ENCODE data around the gene POGZ. TPM values are rescaled to one million over a fixed set of nuclear protein-coding genes. Genes with fewer than 3 reads are reported as not detected.
A peak's percentile ranks its signal among the peaks of the same experiment; 100 is the strongest.

POGZ gene, protein sequence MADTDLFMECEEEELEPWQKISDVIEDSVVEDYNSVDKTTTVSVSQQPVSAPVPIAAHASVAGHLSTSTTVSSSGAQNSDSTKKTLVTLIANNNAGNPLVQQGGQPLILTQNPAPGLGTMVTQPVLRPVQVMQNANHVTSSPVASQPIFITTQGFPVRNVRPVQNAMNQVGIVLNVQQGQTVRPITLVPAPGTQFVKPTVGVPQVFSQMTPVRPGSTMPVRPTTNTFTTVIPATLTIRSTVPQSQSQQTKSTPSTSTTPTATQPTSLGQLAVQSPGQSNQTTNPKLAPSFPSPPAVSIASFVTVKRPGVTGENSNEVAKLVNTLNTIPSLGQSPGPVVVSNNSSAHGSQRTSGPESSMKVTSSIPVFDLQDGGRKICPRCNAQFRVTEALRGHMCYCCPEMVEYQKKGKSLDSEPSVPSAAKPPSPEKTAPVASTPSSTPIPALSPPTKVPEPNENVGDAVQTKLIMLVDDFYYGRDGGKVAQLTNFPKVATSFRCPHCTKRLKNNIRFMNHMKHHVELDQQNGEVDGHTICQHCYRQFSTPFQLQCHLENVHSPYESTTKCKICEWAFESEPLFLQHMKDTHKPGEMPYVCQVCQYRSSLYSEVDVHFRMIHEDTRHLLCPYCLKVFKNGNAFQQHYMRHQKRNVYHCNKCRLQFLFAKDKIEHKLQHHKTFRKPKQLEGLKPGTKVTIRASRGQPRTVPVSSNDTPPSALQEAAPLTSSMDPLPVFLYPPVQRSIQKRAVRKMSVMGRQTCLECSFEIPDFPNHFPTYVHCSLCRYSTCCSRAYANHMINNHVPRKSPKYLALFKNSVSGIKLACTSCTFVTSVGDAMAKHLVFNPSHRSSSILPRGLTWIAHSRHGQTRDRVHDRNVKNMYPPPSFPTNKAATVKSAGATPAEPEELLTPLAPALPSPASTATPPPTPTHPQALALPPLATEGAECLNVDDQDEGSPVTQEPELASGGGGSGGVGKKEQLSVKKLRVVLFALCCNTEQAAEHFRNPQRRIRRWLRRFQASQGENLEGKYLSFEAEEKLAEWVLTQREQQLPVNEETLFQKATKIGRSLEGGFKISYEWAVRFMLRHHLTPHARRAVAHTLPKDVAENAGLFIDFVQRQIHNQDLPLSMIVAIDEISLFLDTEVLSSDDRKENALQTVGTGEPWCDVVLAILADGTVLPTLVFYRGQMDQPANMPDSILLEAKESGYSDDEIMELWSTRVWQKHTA (N-terminal part only)
- total RNA-seq = 165 TPM

DNA sequence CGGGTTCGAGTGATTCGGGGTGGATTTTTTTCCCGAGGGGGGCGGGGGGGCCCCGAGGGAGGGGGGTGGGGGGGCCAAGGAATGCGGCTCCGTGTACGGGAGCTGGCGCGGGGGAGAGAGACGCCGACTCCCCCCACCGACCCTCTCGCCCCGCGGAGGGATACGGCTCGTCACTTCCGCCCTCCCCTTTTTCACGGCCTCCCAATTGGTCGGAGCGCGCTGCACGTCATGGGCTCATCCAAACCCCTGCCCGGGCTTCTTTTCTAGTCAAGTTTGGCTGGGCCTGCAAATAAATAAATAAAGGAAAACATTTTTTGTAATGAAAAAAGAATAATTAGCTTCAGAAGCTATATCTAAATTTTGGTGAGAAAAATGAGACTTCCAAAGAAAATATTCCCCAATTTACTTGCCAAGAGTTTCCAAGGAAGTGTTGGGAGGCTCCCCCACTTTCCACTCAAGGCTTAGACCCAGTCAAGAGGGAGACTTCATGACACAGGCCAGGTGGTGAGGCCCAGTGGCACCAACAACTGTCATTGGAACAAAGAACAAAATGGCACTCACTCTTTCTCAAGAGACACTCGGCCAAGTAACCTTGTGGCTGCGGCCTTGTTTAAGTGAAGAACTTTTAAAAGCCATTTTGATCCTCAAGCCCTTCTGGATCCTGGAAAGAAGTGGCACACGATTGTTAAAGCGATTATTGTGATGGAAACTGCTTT is at the start of gene POGZ:
Gene POGZ (minus strand): TSS at position 164 of the 716 bp plus-strand sequence. CDS start 17,290 bp downstream, outside the sequence.
- ATAC-seq (peak; percentile 97), DNase-seq (ENCODE audit: low spot score) (peak; percentile 98)
- intact Hi-C loops (cut with DNase I) = no loop called here

DNA sequence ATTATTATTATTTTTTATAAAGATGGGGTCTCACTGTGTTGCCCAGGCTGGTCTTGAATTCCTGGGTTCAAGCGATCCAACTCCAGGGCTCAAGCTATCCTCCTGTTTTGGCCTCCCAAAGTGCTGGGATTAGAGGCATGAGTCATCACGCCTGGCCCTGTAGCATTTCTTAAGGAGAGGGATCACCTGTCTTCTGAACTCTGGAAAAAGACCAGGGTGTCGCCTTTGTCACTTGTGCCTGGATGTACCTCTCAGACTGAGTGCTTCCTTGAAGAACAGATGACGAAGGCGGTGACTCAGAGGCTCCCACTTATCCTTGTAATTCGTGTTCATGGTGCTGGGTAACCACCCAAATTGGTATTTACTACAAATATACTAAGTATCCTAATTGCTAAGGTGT is 49.5 kb upstream of the POGZ start:
- ATAC-seq (no peak), DNase-seq (ENCODE audit: low spot score) (no peak)
- intact Hi-C loops (cut with DNase I) = no loop called here

DNA sequence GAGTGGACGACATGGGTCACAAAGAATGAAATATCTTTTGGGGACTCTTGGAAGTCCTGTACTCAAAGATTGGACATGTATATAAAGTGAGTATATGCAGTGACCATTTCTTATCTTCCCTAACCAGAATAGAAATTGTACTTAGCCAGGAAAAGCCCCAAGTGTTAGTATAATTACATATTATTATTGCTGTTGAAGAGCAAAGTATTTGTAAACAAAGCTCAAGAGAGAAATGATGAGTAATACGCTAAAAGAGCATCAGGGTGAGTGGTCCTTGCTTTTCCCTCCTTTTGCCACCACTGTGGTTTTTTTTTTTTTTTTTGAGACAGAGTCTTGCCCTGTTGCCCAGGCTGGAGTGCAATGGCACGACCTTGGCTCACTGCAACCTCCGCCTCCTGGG is 45.5 kb upstream of the POGZ start:
- DNase-seq (ENCODE audit: low spot score) (no peak), ATAC-seq (no peak)
- intact Hi-C loops (cut with DNase I) = no loop called here

DNA sequence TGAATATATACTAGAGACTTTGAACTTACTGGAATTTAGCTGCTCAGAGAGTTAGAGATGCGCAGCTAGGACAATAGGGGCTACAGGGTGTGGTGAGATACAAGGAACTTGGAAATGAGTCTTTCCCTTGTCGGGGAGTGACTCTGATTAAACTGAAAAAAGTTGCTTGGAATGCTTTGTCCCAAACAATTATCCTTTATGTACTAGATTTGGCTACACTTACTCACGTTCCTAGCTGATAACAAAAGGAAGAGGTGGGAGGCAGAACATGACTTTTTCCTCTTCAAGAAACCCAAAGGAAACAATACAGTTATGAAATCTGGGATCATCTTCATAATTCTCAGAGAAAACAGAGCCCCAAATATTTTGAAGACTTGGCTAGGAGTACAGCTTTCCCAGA is 45.0 kb upstream of the POGZ start:
- ATAC-seq (no peak), DNase-seq (ENCODE audit: low spot score) (no peak)
- intact Hi-C loops (cut with DNase I) = no loop called here

DNA sequence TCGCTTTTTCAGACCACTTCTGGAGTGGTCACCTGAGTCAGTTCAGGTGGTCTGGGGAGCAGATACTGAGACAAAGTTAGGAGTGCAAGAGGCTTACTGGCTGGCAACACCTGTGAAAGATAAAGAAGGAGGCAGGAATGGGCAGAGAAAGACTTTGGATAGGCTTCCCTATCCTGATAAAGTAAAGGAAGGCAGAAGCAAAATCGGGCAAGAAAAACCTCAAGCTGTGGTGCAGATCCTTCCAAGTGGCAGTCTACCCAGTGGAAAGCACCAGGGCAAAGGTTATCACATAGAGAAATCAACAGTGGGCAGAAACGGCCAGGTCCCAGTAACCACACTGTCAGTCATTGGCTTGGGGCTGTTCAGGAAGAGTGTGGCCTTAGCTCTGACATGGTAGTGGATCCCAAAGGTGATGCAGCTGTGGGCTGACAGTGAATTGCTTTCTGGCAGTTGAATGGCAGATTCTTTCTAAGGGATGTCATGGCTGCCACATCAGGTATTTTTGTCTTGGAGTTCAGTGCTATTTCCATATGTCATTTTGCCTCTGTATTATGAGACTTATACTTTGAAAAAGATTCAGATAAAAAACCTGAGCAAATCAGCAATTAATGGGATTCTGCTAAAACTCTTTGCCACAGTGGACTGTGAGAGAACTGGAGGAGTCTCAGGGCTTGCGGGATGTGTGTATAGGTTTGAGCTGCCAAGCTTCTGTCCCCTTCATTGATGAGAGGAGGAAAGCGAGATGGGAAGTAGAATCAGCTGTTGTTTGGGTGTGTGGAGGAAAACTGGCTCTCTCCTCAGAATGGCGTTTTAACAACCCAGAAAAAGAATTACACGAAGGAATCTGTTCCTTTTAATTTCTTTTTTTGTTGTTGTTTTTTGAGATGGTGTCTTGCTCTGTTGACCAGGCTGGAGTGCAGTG is 43.8 kb upstream of the POGZ start:
- intact Hi-C loops (cut with DNase I) = no loop called here
- no peak for ATAC-seq
- no peak for DNase-seq (ENCODE audit: low spot score)

DNA sequence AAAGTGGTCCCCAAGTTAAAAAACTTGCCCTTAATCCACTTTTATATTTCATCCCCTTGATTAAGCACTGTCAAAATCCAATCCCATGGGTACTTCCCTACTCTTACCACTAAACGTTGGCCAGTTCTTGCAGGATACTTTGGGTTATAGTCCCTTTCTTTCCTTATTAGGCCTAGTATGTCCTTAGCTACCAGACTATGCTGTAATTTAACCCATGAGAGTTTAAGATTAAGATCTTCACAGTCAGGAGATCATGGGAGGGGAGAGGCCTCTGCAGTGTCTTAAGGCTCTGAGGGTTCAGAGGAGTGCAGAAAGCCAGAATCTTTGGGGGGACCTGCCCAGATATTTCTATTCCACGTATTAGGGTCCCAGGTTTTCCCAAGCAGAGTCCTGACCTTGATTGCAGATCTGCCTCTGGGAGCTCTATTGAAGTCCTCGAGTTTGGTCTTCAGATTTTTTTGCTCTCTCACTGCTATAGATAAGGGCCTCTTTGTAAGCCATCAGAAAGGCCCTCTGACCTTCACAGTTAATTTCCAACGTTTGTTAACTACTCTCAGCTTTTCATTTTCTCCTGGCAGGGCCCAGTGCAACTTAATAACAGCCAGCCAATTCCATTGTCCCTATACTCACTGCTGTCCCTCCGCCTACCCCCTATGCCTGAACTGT is 42.9 kb upstream of the POGZ start:
- no peak for ATAC-seq
- DNase-seq (ENCODE audit: low spot score) = no peak
- intact Hi-C loops (cut with DNase I) = no loop called here

DNA sequence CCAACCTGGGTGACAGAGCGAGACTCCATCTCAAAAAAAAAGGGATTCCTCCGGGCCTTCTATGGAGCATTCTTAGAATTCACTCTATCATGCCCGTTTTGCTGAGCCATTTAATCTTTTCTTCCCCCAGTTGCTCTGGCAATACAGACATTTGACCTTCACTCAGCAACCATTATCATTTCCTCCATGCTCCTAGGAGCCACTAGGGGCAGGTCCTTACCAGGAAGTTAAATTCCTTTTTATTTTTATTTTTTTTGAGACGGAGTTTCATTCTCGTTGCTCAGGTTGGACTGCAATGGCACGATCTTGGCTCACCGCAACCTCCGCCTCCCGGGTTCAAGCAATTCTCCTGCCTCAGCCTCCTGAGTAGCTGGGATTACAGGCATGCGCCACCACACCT is 42.2 kb upstream of the POGZ start:
- DNase-seq (ENCODE audit: low spot score) (no peak), ATAC-seq (no peak)
- intact Hi-C loops (cut with DNase I) = no loop called here

DNA sequence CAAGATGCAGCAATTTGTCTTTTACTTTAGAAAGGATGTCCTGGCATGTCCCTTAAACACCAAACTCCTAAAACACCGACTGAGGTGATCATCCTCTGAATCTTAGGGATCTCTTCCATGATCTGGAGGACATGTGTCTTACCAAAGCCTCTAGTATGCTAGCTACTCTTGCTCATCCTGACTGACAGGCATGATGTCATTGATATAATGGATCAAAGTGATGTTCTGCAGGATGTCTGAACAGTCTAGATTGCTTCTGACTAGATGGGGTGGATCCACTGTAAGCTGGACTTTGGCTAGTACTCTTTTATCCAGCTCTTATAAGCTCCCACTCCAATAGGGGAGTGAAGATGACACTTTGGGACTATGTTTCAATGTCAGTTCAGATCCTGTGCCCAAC is 40.6 kb upstream of the POGZ start:
- no peak for ATAC-seq
- DNase-seq (ENCODE audit: low spot score) = no peak
- intact Hi-C loops (cut with DNase I) = no loop called here

DNA sequence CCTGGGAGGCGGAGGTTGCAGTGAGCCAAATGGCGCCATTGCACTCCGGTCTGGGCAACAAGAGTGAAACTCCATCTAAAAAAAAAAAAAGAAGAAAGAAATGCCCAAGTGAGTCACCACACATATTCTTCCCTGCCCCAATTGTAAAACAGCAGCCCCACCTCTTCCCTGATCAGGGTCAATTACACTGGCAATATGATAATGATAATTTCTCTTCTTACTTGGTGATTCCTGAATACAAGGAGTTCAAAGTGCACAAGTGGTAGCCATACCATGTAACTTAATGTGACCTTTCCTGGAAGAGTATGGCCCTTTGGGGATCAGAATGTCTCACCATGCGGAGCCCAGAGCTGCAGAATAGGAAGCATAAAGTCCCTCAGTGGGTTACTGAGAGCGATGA is 40.1 kb upstream of the POGZ start:
- intact Hi-C loops (cut with DNase I) = no loop called here
- ATAC-seq (no peak), DNase-seq (ENCODE audit: low spot score) (no peak)

DNA sequence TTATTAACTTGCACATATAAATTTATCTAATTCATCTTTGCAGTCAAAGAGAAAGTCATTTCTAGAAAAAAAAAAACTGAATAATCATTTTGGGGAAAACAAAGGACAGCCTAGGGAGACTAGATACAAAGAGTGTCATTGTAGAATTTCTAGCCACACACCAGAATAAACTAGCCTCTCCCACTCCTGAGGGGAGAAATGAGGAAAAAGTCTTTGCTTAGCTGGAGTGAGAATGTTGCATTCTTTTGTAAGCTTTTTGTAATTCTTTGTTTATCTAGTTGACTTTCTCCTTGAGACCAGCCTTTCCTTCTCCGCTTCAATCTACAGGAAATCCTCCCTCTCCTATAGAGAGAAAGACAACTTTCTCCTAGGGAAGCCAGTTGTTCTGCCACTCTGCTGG is 36.0 kb upstream of the POGZ start:
- no peak for DNase-seq (ENCODE audit: low spot score)
- peak; percentile 88 for ATAC-seq
- intact Hi-C loops (cut with DNase I) = no loop called here

DNA sequence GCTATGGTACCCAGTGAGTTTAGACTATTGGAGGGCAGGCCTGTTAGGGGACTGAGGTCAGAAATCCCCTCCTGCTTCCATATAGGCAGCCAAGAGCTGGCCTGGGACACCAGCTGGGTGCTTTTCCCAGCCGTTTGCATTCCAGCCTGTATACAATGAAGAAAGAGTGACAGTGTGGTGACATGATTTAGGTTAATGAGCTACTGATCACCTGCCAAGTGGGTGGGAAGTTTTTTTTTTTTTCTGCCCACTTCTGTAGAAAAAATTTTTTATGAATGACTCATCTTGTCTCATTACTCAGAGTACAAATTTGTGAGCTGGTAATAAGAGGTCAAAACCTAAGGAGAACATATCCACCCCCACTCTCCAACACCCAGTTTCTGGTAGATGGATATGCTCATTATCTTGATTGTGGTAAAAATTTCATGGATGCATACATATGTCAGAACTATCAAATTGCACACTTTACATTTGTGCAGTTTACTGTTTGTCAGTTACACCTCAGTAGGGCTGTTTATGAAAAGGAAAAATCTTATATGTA is 35.5 kb upstream of the POGZ start:
- ATAC-seq (peak; percentile 70), DNase-seq (ENCODE audit: low spot score) (no peak)
- intact Hi-C loops (cut with DNase I) = no loop called here

DNA sequence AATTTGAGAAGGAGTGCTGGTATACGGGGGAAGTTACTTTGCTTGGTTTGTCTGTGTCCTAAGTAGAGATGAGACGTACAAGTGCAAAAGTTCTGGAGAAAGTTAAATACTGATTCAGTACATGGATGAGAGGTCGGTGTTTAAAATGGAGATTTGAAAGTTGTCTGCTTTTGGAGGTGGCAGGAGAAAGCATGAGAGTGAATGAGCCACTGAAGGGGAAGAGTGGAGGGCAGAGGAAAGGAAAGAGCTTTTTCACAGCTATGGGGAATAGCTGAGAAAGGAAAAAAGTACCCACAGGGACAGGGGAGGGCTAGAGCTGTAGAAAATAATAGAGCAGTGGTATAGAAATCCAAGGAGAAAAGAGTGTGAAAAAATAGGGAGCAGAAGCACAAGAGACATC is 33.7 kb upstream of the POGZ start:
- intact Hi-C loops (cut with DNase I) = no loop called here

DNA sequence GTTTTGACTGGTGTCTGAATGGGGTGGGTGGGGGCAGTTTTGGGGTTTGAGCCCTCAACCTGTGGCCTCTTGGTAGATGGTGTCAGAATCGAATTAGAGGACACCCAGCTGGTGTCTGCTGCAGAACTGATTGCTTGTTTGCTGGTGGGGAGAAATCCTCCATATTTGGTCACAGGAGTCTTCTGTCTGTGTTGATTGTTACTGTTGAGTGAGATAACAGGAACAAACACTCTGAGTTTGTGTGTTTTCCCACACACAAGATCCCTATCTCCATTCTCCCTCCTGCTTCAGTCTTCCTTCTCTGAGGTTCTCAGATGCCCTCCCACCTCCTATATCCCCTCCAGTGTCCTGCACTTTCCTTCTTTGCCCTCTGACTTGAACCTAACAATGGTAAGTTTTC is 32.8 kb upstream of the POGZ start:
- ATAC-seq = no peak
- intact Hi-C loops (cut with DNase I) = no loop called here

More for the DNA sequence above, 33.7 kb upstream of the POGZ start:
- DNase-seq (ENCODE audit: low spot score) (no peak), ATAC-seq (no peak)

DNA sequence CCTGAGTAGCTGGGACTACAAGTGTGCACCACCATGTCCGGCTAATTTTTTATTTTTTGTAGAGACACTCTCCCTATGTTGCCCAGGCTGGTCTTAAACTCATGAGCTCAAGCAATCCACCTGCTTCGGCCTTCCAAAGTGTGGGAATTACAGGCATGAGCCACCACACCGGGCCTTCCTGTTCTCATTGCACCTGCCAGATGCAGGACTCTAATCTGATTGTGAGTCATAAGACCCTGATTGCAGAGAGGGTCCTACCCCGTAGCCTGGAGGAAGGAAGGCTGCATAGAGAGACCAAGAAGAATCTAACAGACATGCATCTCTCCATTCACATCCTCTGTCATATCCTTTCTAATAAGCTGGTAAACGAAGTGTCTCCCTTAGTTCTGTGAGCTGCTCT is 32.3 kb upstream of the POGZ start:
- intact Hi-C loops (cut with DNase I) = no loop called here
- DNase-seq (ENCODE audit: low spot score) = no peak
- no peak for ATAC-seq

More for the DNA sequence above, 32.8 kb upstream of the POGZ start:
- no peak for DNase-seq (ENCODE audit: low spot score)

DNA sequence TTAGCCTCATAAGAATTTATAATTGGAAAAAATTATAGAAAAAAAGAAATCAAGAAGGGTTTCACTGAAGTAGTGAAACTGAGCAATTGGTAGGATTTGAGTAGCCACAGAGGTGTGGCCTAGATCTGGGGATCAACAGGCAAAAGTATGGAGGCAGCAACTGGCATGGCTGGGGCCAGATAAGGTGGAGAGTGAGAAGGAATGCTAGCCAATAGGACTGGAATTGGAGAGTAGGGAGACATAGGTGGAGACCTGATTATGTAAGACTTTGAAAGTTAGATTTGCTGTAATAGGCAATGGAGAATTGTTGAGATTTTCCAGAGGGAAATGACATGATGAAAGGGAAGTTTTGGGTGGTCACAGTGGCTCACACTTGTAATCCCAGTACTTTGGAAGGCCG is 27.3 kb upstream of the POGZ start:
- intact Hi-C loops (cut with DNase I) = no loop called here
- DNase-seq (ENCODE audit: low spot score) = no peak

DNA sequence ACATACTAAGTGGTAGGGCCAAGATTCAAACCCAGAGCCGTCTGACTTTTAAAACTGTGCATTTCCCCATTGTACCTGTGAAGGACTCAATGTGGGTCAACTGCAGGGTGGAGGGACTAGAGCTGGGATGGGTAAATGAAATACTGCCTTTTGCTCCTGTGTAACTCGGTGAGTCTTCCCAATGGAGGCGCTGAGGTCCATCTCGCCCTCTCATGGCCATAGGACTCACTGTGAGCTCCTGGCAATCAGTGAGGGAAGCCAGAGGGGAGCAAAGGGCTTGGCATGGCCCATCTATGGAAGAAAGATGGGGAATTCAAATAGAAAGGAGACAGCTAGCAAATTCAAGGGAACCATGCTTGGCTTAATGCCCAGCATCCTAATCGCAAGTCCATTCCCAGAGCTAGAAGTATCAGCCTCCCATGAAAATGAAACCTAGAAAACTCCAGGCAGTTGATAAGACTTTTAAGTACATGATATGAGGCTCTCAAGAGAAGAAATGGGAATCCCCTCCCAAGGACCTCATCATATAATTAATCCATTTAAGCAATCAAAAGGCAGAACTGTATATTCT is 26.5 kb upstream of the POGZ start:
- no peak for ATAC-seq
- intact Hi-C loops (cut with DNase I) = no loop called here
- DNase-seq (ENCODE audit: low spot score) = no peak

More for the DNA sequence above, 27.3 kb upstream of the POGZ start:
- ATAC-seq = no peak

DNA sequence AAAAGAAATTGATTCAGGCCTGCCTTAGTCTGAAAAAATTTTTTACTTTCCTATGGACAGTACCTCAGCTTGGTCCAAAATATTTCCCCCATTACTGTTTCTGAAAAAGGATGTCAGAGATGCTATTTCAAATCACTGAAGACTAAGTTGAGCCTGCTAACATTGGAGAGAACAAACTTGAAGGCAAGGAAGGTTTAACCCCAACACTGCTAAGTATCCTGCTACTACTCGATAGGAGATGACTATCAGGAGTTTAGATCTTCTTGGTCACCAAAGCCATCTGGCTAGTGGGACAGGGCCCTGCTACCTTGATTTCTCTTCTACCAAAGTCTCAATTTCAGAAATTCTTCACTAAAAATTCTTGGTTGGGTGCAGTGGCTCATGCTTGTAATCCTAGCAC is 22.7 kb upstream of the POGZ start:
- ATAC-seq (no peak), DNase-seq (ENCODE audit: low spot score) (no peak)
- intact Hi-C loops (cut with DNase I) = no loop called here
